ENCODE results near the gene PPP2R2D. TPM values are rescaled to one million over a fixed set of nuclear protein-coding genes. Genes with fewer than 3 reads are reported as not detected.
"Not testable (repeated sequence)": the region's sequence is repeated elsewhere in the genome, so short reads cannot be mapped to it uniquely, and the experiment has no call there.

Gene PPP2R2D
- total RNA-seq, 2 experiments from 2014 or later = 32.6 to 32.9 TPM

DNA sequence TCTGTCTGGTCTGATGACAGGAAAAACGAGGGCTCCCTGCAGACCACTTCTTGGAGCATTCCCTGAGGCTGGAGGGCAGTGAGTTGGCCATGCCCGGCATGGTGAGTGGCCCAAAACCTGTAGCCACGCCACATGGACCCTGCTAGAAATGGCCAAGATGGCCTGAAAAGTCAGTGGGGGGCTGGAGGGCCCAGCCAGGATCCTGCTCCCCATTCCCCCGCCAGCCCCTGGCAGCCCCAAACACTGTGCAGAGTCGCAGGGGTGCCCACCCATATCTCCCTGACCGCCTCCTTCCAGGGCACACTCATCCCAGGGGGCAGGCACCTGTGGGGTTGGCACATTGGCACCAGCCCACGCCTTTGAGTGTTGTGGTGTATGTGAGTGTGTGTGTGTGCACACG lies 18.7 kb upstream of the PPP2R2D start:
- H3K36me3 ChIP-seq (ENCODE audit: insufficient read depth, low read length) = no peaks in the 10 kb centered on the region
- Mint-ChIP-seq H3K4me3 (no peak overlapping the region), H3K27me3 (peaks cover 35% of the 10 kb centered on the region), H3K9me3 (no peaks in the 10 kb centered on the region), H3K27ac (no peak overlapping the region), H3K36me3 (ENCODE audit: low read depth) (no peaks in the 10 kb centered on the region), H3K4me1 (ENCODE audit: low read depth) (peaks cover 12% of the 10 kb centered on the region)
- peak in 1 of 14 experiments; percentile 9 for DNase-seq
- ChIA-PET POLR2A (no interaction called here), CTCF (no interaction called here)
- no peak for ATAC-seq (ENCODE audit: poor library complexity)
- peaks cover 0 to 17% of the 10 kb centered on the region in 2 experiments for H3K9me3 ChIP-seq (ENCODE audit: control insufficient read depth in 1 of 2, insufficient read depth in 1 of 2, low read length in 2 of 2)
- TF ChIP-seq CTCF (IDR thresholded peaks at IDR 0.05) = no peak
- peaks cover 0 to 3% of the 10 kb centered on the region in 2 experiments for H3K27me3 ChIP-seq (ENCODE audit: control insufficient read depth in 1 of 2, insufficient read depth in 2 of 2, low read length in 2 of 2)
- peaks cover 13% of the 10 kb centered on the region for H3K4me1 ChIP-seq (ENCODE audit: insufficient read depth, low read length)
- H3K27ac ChIP-seq (ENCODE audit: low read depth in 1 of 2, low read length in 2 of 2) = no peak overlapping the region
- H3K4me3 ChIP-seq (ENCODE audit: low read length) = no peak overlapping the region
- intact Hi-C loops (cut with DNase I, micrococcal nuclease) = no loop called here

GRCh38 chr10:131882590-131883451 lies 18.0 kb upstream of the PPP2R2D start:
- Histone ChIP-seq H3K4me3 (ENCODE audit: low read length) (no peak overlapping the region), H3K4me1 (ENCODE audit: insufficient read depth, low read length) (peaks cover 13% of the 10 kb centered on the region), H3K27me3 (ENCODE audit: control insufficient read depth in 1 of 2, insufficient read depth in 2 of 2, low read length in 2 of 2) (peaks cover 0 to 3% of the 10 kb centered on the region in 2 experiments), H3K9me3 (ENCODE audit: control insufficient read depth in 1 of 2, insufficient read depth in 1 of 2, low read length in 2 of 2) (peaks cover 0 to 17% of the 10 kb centered on the region in 2 experiments), H3K36me3 (ENCODE audit: insufficient read depth, low read length) (no peaks in the 10 kb centered on the region), H3K27ac (ENCODE audit: low read depth in 1 of 2, low read length in 2 of 2) (no peak overlapping the region)
- Mint-ChIP-seq H3K27me3 (peaks cover 28% of the 10 kb centered on the region), H3K9me3 (no peaks in the 10 kb centered on the region), H3K4me1 (ENCODE audit: low read depth) (peaks cover 12% of the 10 kb centered on the region), H3K27ac (no peak overlapping the region), H3K36me3 (ENCODE audit: low read depth) (no peaks in the 10 kb centered on the region), H3K4me3 (no peak overlapping the region)
- POLR2A ChIA-PET = no interaction called here
- DNase-seq = peak in 1 of 14 experiments; percentile 14
- intact Hi-C loops (cut with DNase I, micrococcal nuclease) = no loop called here
- TF ChIP-seq CTCF (IDR thresholded peaks at IDR 0.05) = no peak
- ATAC-seq (ENCODE audit: poor library complexity) = no peak
- CTCF ChIA-PET = no interaction called here

- H3K4me3 ChIP-seq (ENCODE audit: low read length); H3K36me3 Mint-ChIP-seq (ENCODE audit: low read depth); ATAC-seq (ENCODE audit: poor library complexity); CTCF ChIA-PET; H3K27me3 ChIP-seq (ENCODE audit: control insufficient read depth in 1 of 2, insufficient read depth in 2 of 2, low read length in 2 of 2); H3K27ac Mint-ChIP-seq; intact Hi-C loops (cut with DNase I, micrococcal nuclease); H3K9me3 Mint-ChIP-seq; H3K4me3 Mint-ChIP-seq; H3K27ac ChIP-seq (ENCODE audit: low read depth in 1 of 2, low read length in 2 of 2); POLR2A ChIA-PET; H3K36me3 ChIP-seq (ENCODE audit: insufficient read depth, low read length): not testable (repeated sequence)
- Histone ChIP-seq H3K4me1 (ENCODE audit: insufficient read depth, low read length) (peaks cover 13% of the 10 kb centered on the region), H3K9me3 (ENCODE audit: control insufficient read depth in 1 of 2, insufficient read depth in 1 of 2, low read length in 2 of 2) (peaks cover 0 to 14% of the 10 kb centered on the region in 2 experiments)
- Mint-ChIP-seq H3K27me3 (peaks cover 18% of the 10 kb centered on the region), H3K4me1 (ENCODE audit: low read depth) (peaks cover 12% of the 10 kb centered on the region)
- DNase-seq = peak in 1 of 14 experiments; percentile 16
These were observed 17.0 kb upstream of the PPP2R2D start for GRCh38 chr10:131883621-131884393.

All from CD4-positive, alpha-beta T cell (primary cell).